Right ventricle myocardium superior (tissue), 1 donor: ENCODE data around the gene PLXNB3. TPM values are rescaled to one million over a fixed set of nuclear protein-coding genes. Genes with fewer than 3 reads are reported as not detected.
"Not testable (repeated sequence)": the region's sequence is repeated elsewhere in the genome, so short reads cannot be mapped to it uniquely, and the experiment has no call there.

Experiments used
- ATAC-seq: fragments of 200-7000 bp; cut with Tn5 transposase; one replicate; pipeline ENCODE4 v1.9.1; 2020; ENCODE audit warnings: mild to moderate bottlenecking; ENCODE audit not compliant: poor library complexity
- DNase-seq: peaks from one replicate; pipeline ENCODE4 v3.0.0-alpha.2; 2020
- intact Hi-C: fragments of 100-400 bp; cut with DNase I; formaldehyde crosslinking; loops from one replicate; pipeline ENCODE4 v1.11.2; 2022
- total RNA-seq: library from RNA; stranded (reverse); fragmentation: NEBNext Ultra II Directional; extraction: Animal tissue kit (Norgen Biotek cat#: 25700); gene quantifications from one replicate; pipeline ENCODE4 v1.2.1, GENCODE V29; 2021
- donor health status: DM: no; HTN: yes; CAD: no; lungs with severe emphysema.

The PLXNB3 gene
- total RNA-seq, 1 donor from 2014 or later: 1.5 TPM

GRCh38 chrX:153800177-153800722 is 36.2 kb downstream of the PLXNB3 start:
- DNase-seq (no peak), ATAC-seq (peak; percentile 60)
- intact Hi-C loops: no loop called here

GRCh38 chrX:153800746-153801145 is 36.7 kb downstream of the PLXNB3 start:
- DNase-seq: no peak
- intact Hi-C loops: no loop called here
- peak; percentile 21 for ATAC-seq

DNA sequence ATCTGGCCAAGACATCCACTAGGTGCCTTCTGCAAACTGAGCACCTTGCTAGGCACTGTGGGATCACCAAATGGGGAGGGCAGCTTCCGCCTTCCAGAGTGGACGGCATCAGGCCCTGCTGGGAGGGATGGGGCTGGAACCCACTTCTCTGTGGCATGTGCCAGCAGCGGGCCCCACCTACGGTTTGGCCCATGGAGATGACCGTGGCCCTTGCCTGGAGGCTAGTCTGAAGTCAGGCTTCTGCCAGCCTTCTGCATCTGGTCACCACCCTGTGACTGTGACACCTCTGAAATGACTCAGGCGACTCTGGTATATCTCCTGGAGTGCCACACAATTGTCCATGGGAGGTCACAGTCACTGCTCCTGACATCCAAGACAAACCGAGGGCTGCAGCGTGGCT is 37.6 kb downstream of the PLXNB3 start:
- intact Hi-C loops: no loop called here
- DNase-seq: no peak
- ATAC-seq: no peak

GRCh38 chrX:153802513-153803045 is 38.5 kb downstream of the PLXNB3 start:
- DNase-seq (no peak), ATAC-seq (no peak)
- intact Hi-C loops: no loop called here

DNA sequence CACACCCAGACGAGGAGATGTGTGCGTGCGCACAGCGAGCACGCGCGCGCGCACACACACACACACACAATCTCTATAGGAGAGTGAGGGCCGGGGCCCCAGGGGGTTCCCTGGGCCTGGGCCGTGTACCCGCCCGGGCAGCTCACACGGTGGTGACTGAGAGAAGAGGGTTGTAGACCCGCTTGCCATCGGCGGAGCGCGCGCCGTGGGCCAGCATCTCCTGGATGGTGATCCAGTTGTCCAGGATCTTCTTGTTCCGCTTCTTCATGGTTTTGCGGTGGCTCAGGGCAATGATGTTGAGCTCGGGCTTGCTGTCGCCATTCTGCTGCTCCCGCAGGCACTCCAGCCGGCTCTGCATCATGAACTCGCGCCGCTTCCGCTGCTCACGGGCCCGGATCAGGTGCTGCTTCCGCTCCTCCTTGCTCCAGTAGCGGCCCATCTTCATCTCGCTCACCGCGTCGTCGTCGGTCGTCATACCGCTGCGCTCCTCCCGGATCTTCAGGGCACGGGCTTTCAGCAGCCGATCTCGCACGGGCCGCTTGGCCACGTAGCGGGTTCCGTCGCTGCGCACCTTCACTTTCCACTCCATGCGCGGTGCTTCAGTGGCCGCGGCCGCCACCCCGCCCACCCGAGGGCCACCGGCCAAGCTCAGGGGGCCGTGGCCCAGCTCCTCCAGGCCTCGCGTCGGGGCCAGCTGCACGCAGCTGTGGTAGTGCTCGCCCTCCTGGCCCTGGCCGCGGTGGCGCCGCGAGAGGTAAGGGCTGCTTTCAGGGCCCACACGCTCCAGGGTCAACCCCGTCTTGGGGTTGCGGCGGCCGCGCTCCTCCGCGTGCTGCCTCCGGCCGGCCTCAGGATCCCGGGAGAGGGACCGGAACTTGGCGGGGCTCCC is 39.4 kb downstream of the PLXNB3 start:
- DNase-seq: no peak
- intact Hi-C loops: no loop called here
- ATAC-seq: no peak

DNA sequence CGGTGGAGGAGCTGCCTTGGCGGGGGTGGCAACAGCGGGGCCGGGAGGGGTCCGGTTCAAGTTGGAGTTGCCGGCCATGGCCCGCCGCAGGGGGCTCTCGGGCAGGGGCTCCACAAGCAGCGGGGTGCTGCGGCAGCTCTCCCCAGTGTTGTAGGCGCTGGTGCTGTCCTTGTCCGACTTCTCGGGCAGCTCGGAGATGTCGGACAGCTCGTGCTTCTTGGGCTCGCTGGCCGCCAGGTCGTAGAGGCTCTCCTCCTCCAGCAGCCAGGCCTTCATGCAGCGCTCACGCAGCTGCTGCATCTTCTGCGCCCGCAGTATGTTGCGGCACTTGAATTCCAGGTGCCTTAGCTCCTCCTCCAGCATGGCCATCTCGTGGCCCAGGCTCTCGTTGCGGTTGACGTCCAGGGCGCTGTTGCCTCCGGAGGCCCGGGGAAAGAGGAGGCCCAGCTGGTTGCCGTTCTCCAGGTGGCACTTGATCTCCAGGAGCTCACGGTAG is 40.1 kb downstream of the PLXNB3 start:
- ATAC-seq (no peak), DNase-seq (no peak)
- intact Hi-C loops: no loop called here

DNA sequence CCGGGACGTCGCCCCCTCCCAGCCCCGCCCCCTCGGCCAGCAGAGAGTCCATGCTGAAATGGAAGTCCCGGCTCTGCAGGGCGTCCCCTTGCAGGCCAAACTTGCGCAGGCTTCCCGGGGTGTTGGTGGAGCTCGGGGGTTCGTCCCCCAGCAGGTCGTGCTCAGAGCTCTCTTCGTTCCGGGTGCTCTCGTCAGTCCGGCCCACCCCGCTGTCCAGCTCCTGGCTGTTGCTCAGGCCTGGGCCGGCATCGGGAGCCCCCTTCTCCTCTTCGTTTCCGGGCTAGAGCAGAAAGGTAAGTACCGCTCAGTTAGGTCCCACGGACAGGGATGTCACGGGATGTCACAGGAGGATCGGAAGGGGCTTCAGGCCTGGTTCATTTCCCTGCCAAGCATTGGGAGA is 40.6 kb downstream of the PLXNB3 start:
- ATAC-seq (no peak), DNase-seq (no peak)
- intact Hi-C loops: no loop called here

DNA sequence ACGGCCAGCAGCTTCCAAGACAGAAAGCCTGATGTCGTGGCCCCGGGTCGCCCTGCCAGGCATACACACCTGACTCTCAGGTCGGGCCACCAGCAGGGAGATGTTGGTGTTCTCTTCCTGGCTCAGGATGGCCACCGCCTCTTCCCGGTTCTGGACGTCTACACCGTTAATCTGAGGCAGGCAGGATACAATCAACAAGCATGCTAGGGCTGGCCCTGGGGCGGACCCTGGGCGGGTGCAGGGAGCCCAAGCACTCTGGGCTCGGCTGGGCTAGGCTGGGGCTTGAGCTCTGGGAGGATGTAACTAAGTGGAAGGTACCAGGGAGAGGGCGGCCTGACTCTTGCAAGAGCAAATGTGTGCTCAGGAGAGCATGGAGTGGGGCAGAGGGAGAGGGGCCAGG is 41.4 kb downstream of the PLXNB3 start:
- intact Hi-C loops: no loop called here
- no peak for ATAC-seq
- DNase-seq: no peak

DNA sequence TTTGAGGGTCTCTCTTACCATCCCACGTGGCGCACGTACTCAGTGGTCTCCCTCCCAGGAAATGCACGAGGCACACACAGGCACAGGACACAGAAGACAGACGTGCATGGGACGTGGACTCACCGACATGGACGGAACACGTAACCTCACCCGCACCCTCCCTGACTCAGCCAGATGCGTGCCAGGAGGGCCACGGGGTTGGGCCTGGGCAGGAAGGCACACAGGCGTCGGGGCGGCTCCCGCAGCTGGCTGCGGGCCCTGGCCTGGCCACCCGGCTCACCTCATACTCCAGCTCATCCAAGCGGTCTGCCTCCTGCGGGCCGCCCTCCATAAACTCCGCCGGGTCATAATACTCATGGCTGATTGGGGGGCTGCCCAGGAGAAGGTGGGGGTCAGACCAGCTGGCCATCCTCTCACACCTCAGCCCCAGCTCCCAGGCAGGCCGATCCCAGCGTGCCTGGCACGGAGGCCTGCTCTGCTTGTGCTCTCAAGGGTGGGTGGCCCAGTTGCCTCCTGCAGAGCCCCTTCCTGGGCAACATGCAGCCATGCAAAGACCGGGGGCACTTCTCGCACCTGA is 43.0 kb downstream of the PLXNB3 start:
- intact Hi-C loops: no loop called here
- ATAC-seq: no peak
- no peak for DNase-seq

DNA sequence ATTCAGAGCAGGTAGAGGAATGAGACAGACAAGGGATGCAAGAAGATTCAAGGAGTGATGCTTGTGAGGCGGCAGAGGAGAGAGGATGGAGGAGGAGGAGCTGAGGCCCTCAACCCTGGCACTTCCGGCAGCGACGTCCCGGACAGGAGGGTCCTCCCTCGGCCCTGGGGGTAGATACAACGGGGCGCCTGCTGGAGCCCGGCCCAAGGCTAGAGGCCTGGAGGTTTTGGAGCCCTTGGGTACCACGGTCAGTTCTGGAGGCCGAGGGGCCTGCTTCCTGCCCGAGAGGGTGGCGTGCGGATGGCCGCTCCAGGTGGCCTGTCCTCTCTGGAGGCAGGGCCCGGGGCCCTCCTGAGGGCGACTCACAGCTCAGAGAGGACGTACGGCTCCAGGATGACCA is 43.9 kb downstream of the PLXNB3 start:
- intact Hi-C loops: no loop called here
- ATAC-seq: no peak
- DNase-seq: no peak

GRCh38 chrX:153812220-153812619 is 48.2 kb downstream of the PLXNB3 start:
- intact Hi-C loops: no loop called here
- no peak for DNase-seq
- no peak for ATAC-seq

- ATAC-seq: no peak
- no peak for DNase-seq
- intact Hi-C loops: no loop called here
Measured at GRCh38 chrX:153813161-153813560, 49.1 kb downstream of the PLXNB3 start.

DNA sequence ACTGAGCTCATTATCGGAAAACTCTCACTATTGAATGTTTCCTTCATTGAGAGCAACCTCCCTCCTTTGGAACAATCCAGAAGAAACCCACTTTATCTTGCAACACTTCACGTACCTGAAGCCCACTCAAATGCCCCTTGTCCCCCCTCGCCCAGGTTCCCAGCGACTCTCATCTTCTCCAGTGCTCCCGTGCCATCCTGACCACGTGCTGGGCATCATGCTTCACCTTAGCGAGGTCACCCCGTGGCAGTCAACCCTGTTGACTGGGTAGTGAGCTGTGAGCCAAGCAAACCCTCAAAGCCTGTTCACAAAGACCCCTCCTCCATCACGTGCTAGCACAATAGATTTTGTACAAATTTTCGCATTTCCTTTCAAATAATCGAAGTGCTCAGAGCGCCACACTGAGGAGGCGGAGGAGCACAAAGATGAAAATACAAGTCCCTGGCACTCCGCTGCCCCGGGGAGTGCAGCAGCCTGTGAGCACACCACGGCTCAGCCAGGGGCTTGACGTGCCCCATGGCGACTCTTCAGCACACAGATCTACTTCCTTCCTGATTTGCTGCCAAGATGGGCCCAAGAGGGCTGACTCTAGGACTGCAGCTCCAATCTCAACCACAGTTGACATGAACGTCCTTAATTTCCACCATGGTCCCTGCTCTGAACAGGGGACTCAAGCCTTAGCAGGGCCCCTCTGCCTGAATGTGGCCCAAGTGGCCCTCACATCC is 50.7 kb downstream of the PLXNB3 start:
- intact Hi-C loops: no loop called here
- ATAC-seq: no peak
- no peak for DNase-seq

DNA sequence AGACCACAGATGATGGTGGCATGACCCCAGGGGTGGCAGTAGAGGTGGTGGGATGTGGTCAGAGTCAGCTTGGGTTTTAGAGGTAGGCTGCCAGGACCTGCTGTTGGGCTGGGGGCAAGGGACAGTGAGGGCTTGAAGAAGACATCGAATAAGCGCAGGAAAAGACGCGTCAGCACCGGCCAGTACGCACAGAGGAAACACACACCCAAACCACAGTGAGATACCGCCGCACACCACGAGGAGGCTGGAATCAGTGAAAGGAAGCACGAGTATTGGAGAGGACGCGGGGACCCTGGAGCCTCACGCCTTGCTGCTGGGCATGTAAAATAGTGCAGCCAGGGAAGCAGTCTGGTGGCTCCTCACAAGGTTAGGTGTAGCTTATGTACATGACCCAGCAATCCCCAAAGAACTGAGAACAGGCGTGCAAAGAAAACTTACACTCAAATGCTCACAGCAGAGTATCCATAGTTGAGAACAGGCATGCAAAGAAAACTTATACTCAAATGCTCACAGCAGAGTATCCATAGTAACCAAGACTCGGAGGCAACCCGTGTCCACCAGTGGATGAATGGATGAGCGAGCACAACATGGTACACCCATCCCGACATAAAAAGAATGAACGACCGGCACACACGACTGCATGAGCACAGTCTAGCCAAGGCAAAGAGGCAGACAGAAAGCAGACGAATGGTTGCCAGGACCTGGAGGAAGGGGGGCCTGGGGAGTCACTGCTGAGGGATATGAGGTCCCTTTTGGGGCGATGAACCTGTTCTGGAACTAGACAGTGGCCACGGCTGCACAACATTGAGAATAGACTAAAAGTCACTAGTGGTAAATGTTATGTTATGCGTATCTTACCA is 53.0 kb downstream of the PLXNB3 start:
- no peak for DNase-seq
- ATAC-seq: no peak
- intact Hi-C loops: no loop called here

DNA sequence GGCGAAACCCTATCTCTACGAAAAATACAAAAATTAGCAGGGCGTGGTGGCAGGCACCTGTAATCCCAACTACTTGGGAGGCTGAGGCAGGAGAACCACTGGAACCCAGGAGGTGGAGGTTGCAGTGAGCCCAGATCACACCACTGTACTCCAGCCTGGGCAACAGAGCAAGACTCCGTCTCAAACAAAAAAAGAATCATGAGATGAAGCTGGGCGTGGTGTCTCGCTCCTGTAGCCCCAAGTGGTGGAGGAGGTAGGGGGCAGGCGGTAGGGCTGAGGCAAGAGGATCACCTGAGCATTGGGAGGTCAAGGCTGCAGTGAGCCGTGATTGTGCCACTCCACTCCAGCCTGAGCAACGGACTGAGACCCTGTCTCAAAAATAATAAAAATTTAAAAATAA is 54.0 kb downstream of the PLXNB3 start:
- intact Hi-C loops, DNase-seq, ATAC-seq: not testable (repeated sequence)

- intact Hi-C loops: no loop called here
- DNase-seq (peak; percentile 61), ATAC-seq (peak; percentile 89)
Measured at GRCh38 chrX:153818571-153819383, 54.7 kb downstream of the PLXNB3 start.

DNA sequence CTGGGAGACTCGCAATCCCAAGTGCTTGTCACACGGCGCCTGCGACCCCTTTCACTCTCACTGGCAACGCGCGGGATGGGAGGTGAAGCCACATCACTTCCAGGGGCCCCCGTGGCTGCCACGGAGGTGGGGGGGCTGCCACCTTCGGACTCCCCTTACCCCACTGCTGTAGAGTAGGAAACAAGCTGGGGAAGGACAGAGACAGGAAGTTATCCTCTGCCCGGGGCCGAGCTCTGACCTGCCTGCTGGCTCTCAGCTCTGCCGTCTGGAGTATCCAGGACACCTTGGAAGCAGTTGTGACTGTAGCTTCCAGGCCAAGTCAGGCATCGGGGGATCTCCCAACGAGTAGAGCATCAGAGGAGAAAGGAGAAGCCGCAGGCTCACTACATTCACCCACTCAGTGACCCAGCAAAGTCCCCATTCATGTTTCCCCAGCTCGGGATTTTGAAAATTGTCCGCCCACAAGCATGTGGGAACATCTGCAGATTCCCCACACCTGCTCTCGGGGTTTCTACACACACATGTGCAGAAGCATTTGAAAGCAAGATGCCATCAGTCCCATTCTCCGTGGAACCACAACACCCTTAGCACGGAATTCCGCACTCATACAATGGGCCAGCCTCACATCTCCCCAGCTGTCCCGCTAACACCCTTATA is 55.5 kb downstream of the PLXNB3 start:
- no peak for DNase-seq
- intact Hi-C loops: no loop called here
- no peak for ATAC-seq
